Right kidney (tissue), 1 donor: ENCODE results near the gene ESYT3.
"Not testable (repeated sequence)": the region's sequence is repeated elsewhere in the genome, so short reads cannot be mapped to it uniquely, and the experiment has no call there.

Source experiments
- DNase-seq: peaks from one replicate; pipeline ENCODE4 v3.0.0-alpha.2; 2016

ESYT3 gene

DNA sequence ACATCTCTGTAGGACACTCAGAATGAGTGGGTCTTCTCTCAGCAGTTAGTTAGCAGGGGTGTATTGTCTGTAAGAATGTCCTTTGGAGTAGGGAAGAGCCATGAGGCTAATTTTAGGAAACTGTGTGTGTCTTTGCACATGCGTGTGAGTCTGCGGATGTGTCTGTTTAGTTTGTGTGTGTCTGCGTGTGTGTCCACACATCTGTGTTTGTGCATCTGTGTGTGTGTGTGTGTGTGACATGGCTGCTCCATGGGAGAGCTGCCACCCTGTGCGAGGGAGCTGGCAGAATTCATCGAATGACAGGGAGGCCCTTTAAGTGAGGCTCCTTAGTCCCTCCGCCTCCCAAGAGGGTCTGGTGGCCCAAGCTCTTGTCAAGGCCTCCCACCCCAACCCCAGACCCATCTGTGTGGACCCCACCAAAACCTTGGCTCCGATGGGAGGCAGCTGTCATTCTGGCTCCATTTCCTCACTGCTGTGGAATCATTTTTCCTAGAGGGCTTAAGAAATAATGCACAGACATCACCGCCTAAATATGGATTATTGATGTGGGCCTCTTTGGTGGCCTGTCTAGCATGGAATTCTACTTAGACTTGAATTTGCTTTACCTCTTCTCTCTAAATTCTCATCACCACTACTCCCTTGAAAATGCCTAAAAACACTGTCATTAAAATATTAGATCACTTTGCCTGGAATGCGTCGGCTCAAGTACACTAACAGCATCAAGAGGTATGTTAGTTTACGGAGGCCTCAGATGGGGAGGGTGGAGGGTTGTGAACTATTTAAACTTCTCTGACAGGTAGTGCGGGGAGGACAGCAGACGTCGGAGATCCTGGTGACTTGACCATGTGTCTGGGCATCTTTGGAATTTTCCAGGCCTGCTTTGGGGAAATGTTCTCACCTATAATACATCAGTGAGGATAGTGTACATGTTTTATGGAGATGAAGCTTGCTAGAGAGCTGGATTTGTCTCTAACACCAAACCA is 9.4 kb downstream of the ESYT3 start:
- DNase-seq, result no peak

DNA sequence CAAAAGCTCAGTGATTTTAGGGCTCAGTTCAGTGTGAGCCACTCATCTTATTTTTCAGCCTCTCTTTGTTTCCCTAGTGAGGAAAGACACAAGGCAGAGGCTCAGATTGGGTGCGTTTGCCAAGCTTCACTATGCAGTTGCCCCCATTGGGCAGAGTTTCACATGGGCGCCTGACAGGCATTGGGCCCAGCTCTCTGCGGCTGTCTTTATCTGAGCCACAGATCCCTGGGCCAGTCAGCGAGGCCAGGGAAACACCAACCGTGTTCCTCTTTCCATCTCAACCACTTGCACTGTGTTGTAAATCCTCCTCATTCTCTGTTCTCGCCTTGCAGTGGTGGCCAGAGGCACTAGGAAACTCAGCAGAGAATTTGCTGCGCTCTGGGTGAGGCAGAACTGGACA is 10.8 kb downstream of the ESYT3 start:
- DNase-seq, result no peak

DNA sequence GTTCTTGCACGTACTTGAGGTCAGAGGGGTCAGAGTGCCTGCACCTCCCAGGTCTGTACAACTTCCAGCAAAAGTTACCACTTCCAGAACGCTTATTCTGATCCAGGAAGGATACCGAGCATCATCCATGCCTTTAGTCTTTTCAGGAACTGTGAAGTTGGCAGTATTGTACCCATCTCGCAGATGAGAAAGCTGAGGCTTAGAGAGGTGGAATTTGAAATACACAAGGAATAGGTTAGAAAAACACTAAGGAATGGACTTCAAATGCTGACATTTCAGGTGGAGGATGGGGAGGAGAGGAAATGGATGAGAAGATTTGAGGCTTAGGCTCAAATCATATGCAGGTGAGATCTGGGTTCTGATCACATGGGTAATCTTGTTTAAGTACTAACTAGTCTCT is 11.2 kb downstream of the ESYT3 start:
- DNase-seq, result no peak

GRCh38 chr3:138448631-138449030 is 14.2 kb downstream of the ESYT3 start:
- DNase-seq, result no peak

DNA sequence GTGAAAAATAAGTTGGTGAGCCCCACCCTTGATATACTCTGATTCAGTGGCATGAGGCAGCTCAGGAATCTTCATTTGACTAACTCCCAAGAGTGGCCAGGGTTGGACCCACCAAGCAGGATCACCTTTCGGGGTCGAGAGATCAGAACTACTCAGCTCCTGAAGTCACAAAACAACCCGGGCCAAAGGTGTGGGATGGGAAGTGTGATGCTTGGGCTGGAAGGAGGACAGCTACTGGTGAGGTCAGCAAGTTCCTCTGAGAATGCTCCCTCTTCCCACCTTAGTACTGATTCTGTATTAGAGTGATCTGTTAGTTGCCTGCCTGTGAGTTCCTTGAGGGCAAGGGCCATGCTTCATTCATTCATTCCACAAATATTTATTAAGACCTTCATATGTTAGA is 15.1 kb downstream of the ESYT3 start:
- DNase-seq, result no peak

- DNase-seq, result no peak
Observed at GRCh38 chr3:138450181-138450580, 15.8 kb downstream of the ESYT3 start.

GRCh38 chr3:138450704-138451424 is 16.4 kb downstream of the ESYT3 start:
- no peak for DNase-seq

- DNase-seq, result no peak
Observed at GRCh38 chr3:138451595-138452162, 17.3 kb downstream of the ESYT3 start.

DNA sequence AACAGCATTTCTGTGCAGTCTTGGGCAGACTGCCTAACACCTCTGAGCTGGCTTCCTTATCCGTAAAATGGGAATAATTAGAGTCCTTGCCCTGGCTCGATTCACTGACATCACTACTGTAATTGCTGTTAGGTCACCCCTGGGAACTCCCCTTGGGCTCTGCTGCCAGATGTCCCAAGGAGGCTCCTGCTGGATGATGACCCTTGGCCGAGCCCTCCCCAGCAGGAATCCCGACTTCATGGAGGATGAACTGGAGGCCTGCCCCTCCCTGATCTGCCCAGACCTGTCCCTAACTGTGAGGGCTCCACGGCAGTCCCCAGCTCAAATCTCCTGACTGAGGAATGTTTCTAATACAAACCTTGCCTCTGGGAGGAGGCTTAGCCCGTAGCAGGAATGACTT is 18.0 kb downstream of the ESYT3 start:
- DNase-seq, result no peak

- DNase-seq, result not testable (repeated sequence)
Observed at GRCh38 chr3:138453940-138454339, 19.5 kb downstream of the ESYT3 start.

- no peak for DNase-seq
Observed at GRCh38 chr3:138455801-138456716, 21.6 kb downstream of the ESYT3 start.

DNA sequence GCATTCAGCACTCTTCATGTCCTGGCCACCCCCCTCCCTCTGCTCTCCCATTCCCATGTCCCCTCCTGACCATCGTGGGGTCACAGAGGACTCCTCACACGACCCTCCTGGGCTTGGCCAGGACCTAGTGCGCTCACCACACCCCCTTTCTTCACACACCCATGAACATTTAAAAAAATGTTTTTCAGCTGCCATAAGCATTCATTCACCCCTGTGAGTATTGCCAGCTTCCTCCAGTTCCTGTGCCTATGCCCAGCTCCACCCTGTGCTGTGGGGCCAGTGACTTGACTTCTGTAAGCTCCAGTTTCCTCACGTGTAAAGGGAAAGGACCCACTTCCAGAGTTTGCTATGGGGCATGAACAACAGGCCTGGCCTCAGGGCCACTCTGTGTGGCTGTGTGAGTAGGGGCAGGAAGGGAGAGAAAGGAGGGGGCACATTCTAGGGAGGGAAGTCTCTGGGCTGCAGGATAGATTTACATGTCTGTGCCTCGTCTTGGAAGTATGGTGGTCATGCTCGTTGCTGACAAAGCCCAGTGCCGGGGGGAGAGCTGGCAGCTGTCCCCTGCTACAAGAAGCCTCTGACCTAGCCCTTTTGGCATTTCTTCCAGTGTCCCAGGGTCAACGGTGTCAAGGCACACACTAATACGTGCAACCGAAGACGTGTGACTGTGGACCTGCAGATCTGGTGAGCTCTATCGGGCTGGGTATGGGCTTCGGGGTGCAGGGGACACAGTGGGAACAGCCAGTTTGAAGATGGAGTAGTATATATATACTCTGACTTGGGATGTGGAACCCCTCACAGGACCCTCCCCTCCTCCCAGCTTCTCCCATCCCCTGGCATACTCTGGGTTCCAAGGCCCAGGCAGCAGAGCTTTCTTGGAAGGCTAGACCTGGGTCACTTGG is 22.8 kb downstream of the ESYT3 start:
- no peak for DNase-seq

DNA sequence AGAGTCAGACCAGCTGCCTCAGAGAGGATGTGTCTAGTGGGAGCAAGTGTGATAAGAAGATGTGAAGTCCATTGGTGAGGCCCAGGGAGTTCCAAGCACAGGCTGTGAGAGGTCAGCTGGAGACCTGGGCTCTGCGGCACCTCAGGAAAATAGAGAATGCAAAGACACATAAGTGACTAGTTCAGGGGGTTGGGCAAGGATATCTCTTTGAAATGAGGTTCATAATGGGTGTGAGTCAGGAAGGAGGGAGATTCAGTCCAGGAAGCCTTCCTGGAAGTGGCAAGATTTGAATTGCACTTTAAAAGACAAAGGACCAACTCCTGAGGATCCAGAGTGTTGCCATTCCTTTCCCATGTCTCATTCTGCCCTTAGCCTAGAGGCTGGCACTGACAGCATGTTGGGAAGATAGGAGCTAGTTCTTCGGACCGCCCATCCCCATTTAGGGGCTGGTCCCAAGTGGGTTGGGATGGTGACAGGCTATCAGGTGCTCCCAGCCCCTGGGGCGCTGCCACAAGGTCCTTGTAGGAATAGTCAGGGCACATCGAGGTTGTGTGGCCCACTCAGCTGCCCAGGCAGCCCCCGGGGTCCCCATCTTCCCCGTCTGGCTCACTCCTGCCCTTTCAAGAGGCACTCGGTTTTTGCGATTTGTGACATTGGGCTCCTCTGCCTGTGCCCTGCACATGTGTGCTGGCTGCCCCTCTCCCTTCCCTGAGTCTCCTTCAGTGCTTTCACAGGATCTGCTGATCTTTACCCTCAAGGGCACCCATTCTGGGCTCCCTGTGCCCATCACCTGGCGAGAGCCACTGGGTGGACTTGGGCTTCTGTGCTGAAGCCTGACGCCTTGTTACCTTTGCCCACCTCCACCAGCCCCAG is 23.7 kb downstream of the ESYT3 start:
- no peak for DNase-seq

DNA sequence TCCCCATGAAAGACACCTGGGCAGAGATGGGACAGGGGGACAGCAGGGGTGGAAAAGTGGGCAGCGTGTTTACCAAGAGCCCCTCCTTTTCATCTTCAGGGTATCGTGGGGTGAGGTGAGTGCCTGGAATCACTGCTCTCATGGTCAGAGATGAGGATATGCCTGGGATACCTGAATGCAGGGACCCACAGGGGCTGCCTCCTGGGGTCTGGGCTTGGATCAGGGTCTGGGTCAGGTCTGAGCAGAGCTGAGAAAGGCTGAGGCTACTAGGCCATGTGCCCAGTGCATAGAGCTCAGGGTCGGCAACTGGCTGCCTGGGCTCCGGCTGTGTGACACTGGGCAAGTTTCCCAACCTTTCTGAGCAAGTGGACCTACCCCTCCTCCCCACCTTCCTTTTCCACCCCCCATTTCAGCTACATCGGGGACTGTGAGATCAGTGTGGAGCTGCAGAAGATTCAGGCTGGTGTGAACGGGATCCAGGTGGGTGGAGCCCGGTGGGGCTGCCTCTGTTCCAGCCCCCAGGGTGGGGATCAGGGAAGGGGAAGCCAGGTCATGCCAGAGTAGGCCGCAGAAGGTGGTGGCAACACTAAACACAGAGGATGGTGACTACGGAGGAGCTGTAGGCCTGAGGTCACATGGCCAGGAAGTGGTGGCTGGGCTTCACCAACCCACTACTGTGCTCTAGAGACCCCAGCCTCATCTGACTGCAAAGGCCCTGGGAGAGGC is 24.5 kb downstream of the ESYT3 start:
- DNase-seq, result no peak

DNA sequence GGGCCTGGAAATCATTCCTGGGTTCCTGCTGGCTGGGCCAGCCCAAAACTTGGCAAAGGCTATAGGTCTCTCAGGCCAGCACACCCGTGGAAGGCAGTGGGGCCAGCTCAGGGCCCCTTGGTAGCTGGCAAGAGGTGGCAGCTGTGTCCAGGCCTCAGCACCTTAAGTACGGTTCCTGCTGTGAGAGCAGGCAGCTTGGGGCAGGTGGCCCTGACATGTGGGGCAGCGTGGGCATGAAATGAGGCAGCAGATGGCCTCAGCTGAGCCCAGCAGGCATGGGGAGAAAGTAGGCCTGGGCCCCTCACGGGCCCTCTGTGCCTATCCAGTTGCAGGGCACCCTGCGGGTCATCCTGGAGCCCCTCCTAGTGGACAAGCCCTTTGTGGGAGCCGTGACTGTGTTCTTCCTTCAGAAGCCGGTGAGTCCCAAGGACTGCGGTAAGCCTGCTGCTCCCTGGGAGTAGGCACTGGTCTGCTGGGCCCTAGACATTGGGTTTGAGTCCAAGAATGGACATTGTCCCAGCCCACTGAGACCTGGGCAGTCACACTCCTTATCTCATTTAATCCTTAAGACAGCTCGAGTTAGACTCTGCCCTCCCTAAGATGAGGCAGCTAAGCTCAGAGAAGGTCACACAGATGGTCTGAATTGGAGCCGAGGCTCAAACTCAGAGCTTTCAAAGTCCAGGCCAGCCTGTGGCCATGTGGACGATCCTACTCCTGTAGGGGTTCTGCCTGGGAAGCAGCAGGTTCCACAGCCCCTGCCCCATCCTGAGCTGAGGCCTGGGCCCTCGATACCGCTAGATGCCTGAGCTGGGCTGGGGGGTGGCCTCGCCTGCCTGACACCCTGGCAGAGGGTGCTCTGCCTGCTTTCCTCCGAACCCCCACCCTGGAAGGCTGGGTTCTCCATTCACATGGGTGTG is 25.5 kb downstream of the ESYT3 start:
- DNase-seq, result no peak

GRCh38 chr3:138460536-138461205 is 26.3 kb downstream of the ESYT3 start:
- no peak for DNase-seq

DNA sequence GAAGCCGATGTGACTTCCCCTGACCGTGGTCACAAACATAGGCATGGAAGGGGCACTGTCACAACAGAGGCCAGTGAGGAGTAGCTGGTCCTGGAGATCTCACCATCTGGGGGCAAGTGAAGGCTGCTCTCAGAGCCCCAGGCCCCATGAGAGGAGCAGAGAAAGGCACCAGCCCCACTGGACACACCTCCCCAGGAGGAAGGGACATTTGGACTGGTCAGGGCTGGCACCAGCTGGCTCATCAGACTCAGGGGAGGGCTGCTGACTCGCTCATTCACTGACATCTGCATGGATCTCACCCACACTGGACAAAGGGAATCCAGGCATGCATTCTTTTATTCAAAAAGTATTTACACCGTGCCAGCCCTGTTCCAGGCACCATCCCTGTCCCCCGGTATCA is 26.8 kb downstream of the ESYT3 start:
- DNase-seq, result no peak

DNA sequence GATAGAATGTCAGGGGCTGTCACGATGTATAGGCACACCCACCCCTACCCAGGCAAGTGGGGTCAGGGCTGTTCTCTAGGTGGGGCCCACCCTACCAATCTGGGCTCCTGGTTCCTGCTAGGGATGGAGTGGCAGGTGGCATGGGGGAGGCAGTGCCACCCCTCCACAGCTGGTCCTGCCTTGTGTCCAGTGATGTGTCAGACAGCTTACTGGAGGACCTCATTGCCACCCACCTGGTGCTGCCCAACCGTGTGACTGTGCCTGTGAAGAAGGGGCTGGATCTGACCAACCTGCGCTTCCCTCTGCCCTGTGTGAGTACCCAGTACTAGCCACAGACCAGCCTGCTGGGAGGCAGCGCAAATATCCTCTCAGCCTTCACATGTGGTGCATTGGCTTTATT is 27.5 kb downstream of the ESYT3 start:
- DNase-seq, result no peak
